Breast epithelium (tissue), 4 donors: ENCODE measurements around the gene GON7. TPM values are rescaled to one million over a fixed set of nuclear protein-coding genes. Genes with fewer than 3 reads are reported as not detected.
A peak's percentile ranks its signal among the peaks of the same experiment; 100 is the strongest.

ENCODE experiments used
- DNase-seq, 2 donors: peaks; one replicate each; pipeline ENCODE4 v3.0.0-alpha.2; 2019; ENCODE audit warnings: low spot score in 2 of 2
- H3K27ac ChIP-seq, 2 donors: fragments of 200-600 bp; sonication (generic) in 1 of 2; one replicate each; pipeline ENCODE4 v1.5.1; 2016 to 2019; ENCODE audit warnings: mild to moderate bottlenecking in 1 of 2
- H3K27me3 ChIP-seq, 2 donors: fragments of 200-600 bp; sonication (generic) in 1 of 2; one replicate each; pipeline versions ENCODE4 v1.5.1 to v1.6.0; 2017 to 2019; ENCODE audit warnings: control low read depth in 1 of 2, mild to moderate bottlenecking in 1 of 2
- H3K36me3 ChIP-seq: fragments of 200-600 bp; one replicate; pipeline ENCODE4 v1.5.1; 2019
- H3K4me1 ChIP-seq, 2 donors: fragments of 200-600 bp; sonication (generic); one replicate each; pipeline ENCODE4 v1.5.1; 2016 to 2019; ENCODE audit warnings: control low read depth in 1 of 2
- H3K4me3 ChIP-seq, 3 donors: fragments of 200-600 bp; sonication (generic); 1 replicate in 2 of 3; 2 replicates in 1 of 3; pipeline ENCODE4 v1.5.1; 2016 to 2019; ENCODE audit warnings: mild to moderate bottlenecking in 3 of 3, moderate library complexity in 2 of 3
- H3K9me3 ChIP-seq, 2 donors: fragments of 200-600 bp; sonication (generic) in 1 of 2; one replicate each; pipeline ENCODE4 v1.5.1; 2016 to 2019; ENCODE audit warnings: control low read depth in 1 of 2
- CTCF ChIP-seq, 3 donors: fragments of 450-650 bp; IDR thresholded peaks; one replicate each; pipeline ENCODE4 v1.5.1; 2016 to 2017; ENCODE audit warnings: antibody characterized with exemption in 3 of 3, mild to moderate bottlenecking in 3 of 3, moderate library complexity in 3 of 3
- POLR2A ChIP-seq: fragments of 450-650 bp; IDR thresholded peaks from one replicate; pipeline ENCODE4 v1.6.1; 2016; ENCODE audit warnings: antibody characterized with exemption, mild to moderate bottlenecking, moderate library complexity
- POLR2AphosphoS5 ChIP-seq, 3 donors: sonication (generic); formaldehyde crosslinking; IDR thresholded peaks; one replicate each; pipeline ENCODE4 v1.6.1; 2017; ENCODE audit warnings: antibody characterized with exemption in 3 of 3
- intact Hi-C: fragments of 100-400 bp; cut with DNase I; formaldehyde crosslinking; loops from one replicate; pipeline ENCODE4 v1.15.1; 2023; ENCODE audit warnings: low total_unique reads
- total RNA-seq, 3 donors: library from RNA; depleted of rRNA; stranded (reverse); fragments of >200 nt; gene quantifications; one replicate each; pipeline ENCODE4 v1.1.0, GENCODE V29; 2016

Gene GON7
- 10 to 100 TPM in 2 of 3 donors, 1 to 10 TPM in 1; 8.5 to 12.1 (median 11.1) TPM for total RNA-seq

GRCh38 chr14:93206793-93207467 is at the start of gene GON7, which contains the start of gene UBR7:
Gene GON7, minus strand, starts transcription at chr14:93207065. Its CDS starts 28 bp downstream, at chr14:93207037.
Gene UBR7, plus strand, starts transcription at chr14:93207256. Its CDS starts 36 bp downstream, at chr14:93207292.
- H3K4me3 ChIP-seq: peak within 1 kb of the TSS; percentile 75 to 84 (median 81)
- TF ChIP-seq POLR2A (peak; percentile 10), POLR2AphosphoS5 (IDR thresholded peaks at IDR 0.05) (peak; percentile 67 to 76 (median 71)), CTCF (IDR thresholded peaks at IDR 0.05) (peak in 2 of 3 donors; percentile 13 to 26)
- peak; percentile 94 to 95 for DNase-seq
- intact Hi-C loops: no loop called here
- peak within 1 kb of the TSS; percentile 85 to 92 for H3K27ac ChIP-seq
- H3K4me1 ChIP-seq: peaks cover 0 to 5% of the 10 kb centered on the region in 2 donors
- no peaks in the 10 kb centered on the region for H3K36me3 ChIP-seq
- H3K9me3 ChIP-seq: no peaks in the 10 kb centered on the region
- H3K27me3 ChIP-seq: no peaks in the 10 kb centered on the region

GRCh38 chr14:93249128-93249831 is 42.4 kb upstream of the GON7 start:
- H3K4me3 ChIP-seq: no peak overlapping the region
- no peak for DNase-seq
- no peaks in the 10 kb centered on the region for H3K9me3 ChIP-seq
- H3K27me3 ChIP-seq: no peaks in the 10 kb centered on the region
- no peaks in the 10 kb centered on the region for H3K4me1 ChIP-seq
- intact Hi-C loops: no loop called here
- H3K27ac ChIP-seq: no peak overlapping the region
- TF ChIP-seq POLR2AphosphoS5 (IDR thresholded peaks at IDR 0.05) (no peak), POLR2A (no peak), CTCF (IDR thresholded peaks at IDR 0.05) (no peak)
- H3K36me3 ChIP-seq: peaks cover 22% of the 10 kb centered on the region

- peaks cover 14% of the 10 kb centered on the region for H3K36me3 ChIP-seq
- no peak for DNase-seq
- no peaks in the 10 kb centered on the region for H3K27me3 ChIP-seq
- no peak overlapping the region for H3K4me3 ChIP-seq
- H3K27ac ChIP-seq: no peak overlapping the region
- no peaks in the 10 kb centered on the region for H3K9me3 ChIP-seq
- TF ChIP-seq CTCF (IDR thresholded peaks at IDR 0.05): no peak
- TF ChIP-seq POLR2AphosphoS5 (IDR thresholded peaks at IDR 0.05): no peak
- TF ChIP-seq POLR2A: no peak
- intact Hi-C loops: no loop called here
- H3K4me1 ChIP-seq: no peaks in the 10 kb centered on the region
These were observed 39.7 kb upstream of the GON7 start for GRCh38 chr14:93246534-93246933.

- no peaks in the 10 kb centered on the region for H3K4me1 ChIP-seq
- intact Hi-C loops: no loop called here
- TF ChIP-seq CTCF (IDR thresholded peaks at IDR 0.05) (no peak), POLR2AphosphoS5 (IDR thresholded peaks at IDR 0.05) (no peak), POLR2A (no peak)
- no peak overlapping the region for H3K4me3 ChIP-seq
- no peak overlapping the region for H3K27ac ChIP-seq
- DNase-seq: no peak
- H3K36me3 ChIP-seq: peaks cover 14% of the 10 kb centered on the region
- no peaks in the 10 kb centered on the region for H3K9me3 ChIP-seq
- H3K27me3 ChIP-seq: no peaks in the 10 kb centered on the region
These were observed 39.0 kb upstream of the GON7 start for GRCh38 chr14:93245764-93246420.

GRCh38 chr14:93240678-93241000 is 33.8 kb upstream of the GON7 start:
- Histone ChIP-seq H3K4me1 (no peaks in the 10 kb centered on the region), H3K27ac (no peak overlapping the region), H3K4me3 (no peak overlapping the region), H3K27me3 (no peaks in the 10 kb centered on the region), H3K9me3 (no peaks in the 10 kb centered on the region), H3K36me3 (peaks cover 3% of the 10 kb centered on the region)
- intact Hi-C loops: no loop called here
- no peak for TF ChIP-seq POLR2A
- TF ChIP-seq POLR2AphosphoS5 (IDR thresholded peaks at IDR 0.05): no peak
- no peak for TF ChIP-seq CTCF (IDR thresholded peaks at IDR 0.05)
- DNase-seq: no peak
